RCC 7860 (cell line): ENCODE data around the gene FUZ.

ENCODE experiments used
- DNase-seq: peaks from one replicate; pipeline ENCODE4 v3.0.0-alpha.2; 2015; ENCODE audit warnings: low spot score
- FAIRE-seq: peaks from 2 replicates; lab custom pipeline; 2012; peaks lifted over from hg19 to GRCh38; lab: Jason Lieb, UNC

FUZ gene

GRCh38 chr19:49761249-49761624 is 51.9 kb downstream of the FUZ start:
- no peak for FAIRE-seq
- DNase-seq, result no peak

- no peak for FAIRE-seq
These were observed 54.8 kb downstream of the FUZ start for GRCh38 chr19:49758292-49758691.

More at GRCh38 chr19:49758292-49758691, 54.8 kb downstream of the FUZ start:
- peak; percentile 50 for DNase-seq
